Gastrocnemius medialis (tissue), 4 donors: Measurements from ENCODE around the gene CCT3. TPM values are rescaled to one million over a fixed set of nuclear protein-coding genes. Genes with fewer than 3 reads are reported as not detected.
"Not testable (repeated sequence)": the region's sequence is repeated elsewhere in the genome, so short reads cannot be mapped to it uniquely, and the experiment has no call there.

Experiments used
- ATAC-seq, 2 donors: fragments of 150-250 bp; one replicate each; pipeline ENCODE4 v1.9.1; 2016
- DNase-seq, 2 donors: peaks; one replicate each; pipeline ENCODE4 v3.0.0-alpha.2; 2019
- H3K27ac ChIP-seq, 4 donors: fragments of 200-600 bp; sonication (generic); 1 replicate in 1 of 4; 2 replicates in 3 of 4; pipeline ENCODE4 v1.5.1; 2016 to 2018; ENCODE audit warnings: mild to moderate bottlenecking in 2 of 4, moderate library complexity in 1 of 4
- H3K27me3 ChIP-seq, 3 donors: fragments of 200-600 bp; sonication (generic) in 2 of 3; 1 replicate in 1 of 3; 2 replicates in 2 of 3; pipeline versions ENCODE4 v1.5.1 to v1.6.0; 2016 to 2019; ENCODE audit warnings: mild to moderate bottlenecking in 1 of 3, moderate library complexity in 1 of 3
- H3K36me3 ChIP-seq, 2 donors: fragments of 200-600 bp; sonication (generic) in 1 of 2; one replicate each; pipeline ENCODE4 v1.5.1; 2017 to 2018
- H3K4me1 ChIP-seq, 2 donors: fragments of 200-600 bp; sonication (generic) in 1 of 2; one replicate each; pipeline ENCODE4 v1.5.1; 2016 to 2017; ENCODE audit warnings: mild to moderate bottlenecking in 2 of 2
- H3K4me3 ChIP-seq, 4 donors: fragments of 200-600 bp; sonication (generic) in 3 of 4; 1 replicate in 1 of 4; 2 replicates in 3 of 4; pipeline ENCODE4 v1.5.1; 2016 to 2019; ENCODE audit warnings: mild to moderate bottlenecking in 2 of 4
- H3K9me3 ChIP-seq, 3 donors: fragments of 200-600 bp; sonication (generic) in 2 of 3; 1 replicate in 1 of 3; 2 replicates in 2 of 3; pipeline ENCODE4 v1.5.1; 2016 to 2019
- CTCF ChIP-seq, 5 experiments: fragments of 450-650 bp in 3 of 5; fragments of 200-600 bp in 2 of 5; sonication (generic) in 2 of 5; IDR thresholded peaks in 4 of 5; conservative IDR thresholded peaks in 1 of 5; 1 replicate in 4 of 5; 2 replicates in 1 of 5; pipeline ENCODE4 v1.5.1; 2016 to 2019; ENCODE audit warnings: antibody characterized with exemption in 5 of 5, mild to moderate bottlenecking in 3 of 5, moderate library complexity in 3 of 5
- POLR2A ChIP-seq, 2 donors: fragments of 450-650 bp; IDR thresholded peaks; one replicate each; pipeline ENCODE4 v1.6.1; 2017; ENCODE audit warnings: antibody characterized with exemption in 2 of 2, mild to moderate bottlenecking in 2 of 2, moderate library complexity in 2 of 2
- in situ Hi-C, 4 donors: fragments of 200-750 bp; cut with MboI; loops; one replicate each; pipeline versions ENCODE4 v1.15.0 to v1.8.0; 2017; ENCODE audit warnings: low sequenced_read_pairs in 4 of 4
- intact Hi-C: fragments of 100-400 bp; cut with DNase I; formaldehyde crosslinking; loops from one replicate; pipeline ENCODE4 v1.15.1; 2023; ENCODE audit warnings: low total_unique reads
- total RNA-seq, 4 donors: library from RNA; depleted of rRNA; stranded (reverse); fragments of >200 nt; gene quantifications; one replicate each; pipeline versions ENCODE4 v1.1.0 to v1.2.3, GENCODE V29; 2016

Gene CCT3
- total RNA-seq, 4 donors from 2014 or later = 147 to 189 (median 180) TPM

DNA sequence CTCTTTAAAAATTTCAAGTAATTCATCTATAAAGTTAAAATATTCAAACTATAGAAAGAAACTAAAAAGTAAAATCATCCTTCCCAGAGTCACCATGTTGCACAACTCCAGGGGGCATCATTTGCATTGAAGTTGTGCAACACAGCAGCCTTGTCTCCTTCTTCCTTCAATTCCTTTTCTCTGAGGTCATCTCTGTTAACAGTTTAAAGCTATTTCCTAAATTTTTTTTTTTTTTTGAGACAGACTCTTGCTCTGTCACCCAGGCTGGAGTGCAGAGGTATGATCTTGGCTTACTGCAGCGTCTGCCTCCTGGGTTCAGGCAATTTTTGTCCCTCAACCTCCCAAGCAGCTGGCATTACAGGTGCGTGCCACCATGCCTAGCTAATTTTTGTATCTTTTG, 38.1 kb upstream of the CCT3 start:
- peaks cover 0 to 20% (median 0%) of the 10 kb centered on the region in 3 donors for H3K27me3 ChIP-seq
- DNase-seq = no peak
- H3K9me3 ChIP-seq = no peaks in the 10 kb centered on the region
- H3K27ac ChIP-seq = no peak overlapping the region
- no peak for TF ChIP-seq CTCF (IDR thresholded peaks at IDR 0.05 in 4 of 5, conservative IDR thresholded peaks at IDR 0.05 in 1 of 5)
- TF ChIP-seq POLR2A (IDR thresholded peaks at IDR 0.05) = no peak
- no peak overlapping the region for H3K4me3 ChIP-seq
- no peak for ATAC-seq
- in situ Hi-C loops = no loop called here
- no peaks in the 10 kb centered on the region for H3K36me3 ChIP-seq
- H3K4me1 ChIP-seq = no peaks in the 10 kb centered on the region
- intact Hi-C loops = no loop called here

DNA sequence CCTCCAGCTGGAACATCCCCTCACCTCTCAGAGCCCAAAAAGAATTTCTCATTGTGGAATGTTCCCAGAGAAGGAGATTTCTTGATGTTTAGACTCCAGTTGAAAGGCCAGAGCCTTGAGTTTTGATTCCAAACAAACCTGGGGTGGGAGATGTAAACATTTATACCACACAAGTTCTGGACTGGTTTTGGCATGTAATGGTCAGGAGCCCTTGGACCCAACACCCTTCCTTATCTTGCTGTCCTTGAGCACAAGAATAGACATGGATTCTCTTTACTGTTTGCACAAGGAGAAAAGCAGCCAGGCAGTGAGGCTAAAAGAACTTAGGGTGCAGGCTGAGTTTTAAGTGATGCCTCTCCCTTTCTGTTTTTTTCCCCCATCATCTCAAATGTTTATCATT, 35.5 kb upstream of the CCT3 start:
- no peak for TF ChIP-seq CTCF (IDR thresholded peaks at IDR 0.05 in 4 of 5, conservative IDR thresholded peaks at IDR 0.05 in 1 of 5)
- no peak for TF ChIP-seq POLR2A (IDR thresholded peaks at IDR 0.05)
- no peaks in the 10 kb centered on the region for H3K4me1 ChIP-seq
- intact Hi-C loops = no loop called here
- peaks cover 15 to 35% (median 16%) of the 10 kb centered on the region in 3 donors for H3K27me3 ChIP-seq
- H3K9me3 ChIP-seq = no peaks in the 10 kb centered on the region
- ATAC-seq = no peak
- H3K27ac ChIP-seq = no peak overlapping the region
- no peak for DNase-seq
- no peaks in the 10 kb centered on the region for H3K36me3 ChIP-seq
- H3K4me3 ChIP-seq = no peak overlapping the region
- in situ Hi-C loops = no loop called here

- H3K4me1 ChIP-seq = no peaks in the 10 kb centered on the region
- DNase-seq (no peak), ATAC-seq (no peak)
- intact Hi-C loops (no loop called here), in situ Hi-C loops (no loop called here)
- H3K4me3 ChIP-seq = no peak overlapping the region
- H3K9me3 ChIP-seq = no peaks in the 10 kb centered on the region
- no peak overlapping the region for H3K27ac ChIP-seq
- TF ChIP-seq CTCF (IDR thresholded peaks at IDR 0.05 in 4 of 5, conservative IDR thresholded peaks at IDR 0.05 in 1 of 5) = no peak
- no peak for TF ChIP-seq POLR2A (IDR thresholded peaks at IDR 0.05)
- H3K27me3 ChIP-seq = peaks cover 15 to 35% (median 16%) of the 10 kb centered on the region in 3 donors
- H3K36me3 ChIP-seq = no peaks in the 10 kb centered on the region
Observed at GRCh38 chr1:156372876-156373275, 34.8 kb upstream of the CCT3 start.

DNA sequence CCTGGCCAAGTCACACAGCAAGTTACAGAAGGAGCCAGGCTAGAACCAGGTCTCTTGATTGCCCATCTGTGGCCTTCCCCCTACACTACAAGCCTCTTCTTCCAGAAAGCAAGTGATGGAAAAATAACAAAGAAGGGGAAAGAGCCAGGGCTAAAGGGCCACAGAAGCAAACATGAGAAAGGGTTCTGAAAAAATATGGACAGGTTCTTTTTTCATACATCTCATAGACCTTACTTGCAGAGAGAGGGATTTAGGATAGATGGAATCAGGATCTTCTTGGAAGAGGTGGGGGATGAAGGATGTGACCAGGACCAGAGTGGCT, 34.1 kb upstream of the CCT3 start:
- ATAC-seq (no peak), DNase-seq (no peak)
- Histone ChIP-seq H3K9me3 (no peaks in the 10 kb centered on the region), H3K4me1 (no peaks in the 10 kb centered on the region), H3K27ac (no peak overlapping the region), H3K27me3 (peaks cover 15 to 35% (median 16%) of the 10 kb centered on the region in 3 donors), H3K4me3 (no peak overlapping the region), H3K36me3 (no peaks in the 10 kb centered on the region)
- TF ChIP-seq POLR2A (IDR thresholded peaks at IDR 0.05) (no peak), CTCF (IDR thresholded peaks at IDR 0.05 in 4 of 5, conservative IDR thresholded peaks at IDR 0.05 in 1 of 5) (no peak)
- intact Hi-C loops = no loop called here
- in situ Hi-C loops = no loop called here

- no peaks in the 10 kb centered on the region for H3K36me3 ChIP-seq
- no peak for ATAC-seq
- H3K27ac ChIP-seq = no peak overlapping the region
- no peak overlapping the region for H3K4me3 ChIP-seq
- no peaks in the 10 kb centered on the region for H3K4me1 ChIP-seq
- TF ChIP-seq POLR2A (IDR thresholded peaks at IDR 0.05) = no peak
- no peak for TF ChIP-seq CTCF (IDR thresholded peaks at IDR 0.05 in 4 of 5, conservative IDR thresholded peaks at IDR 0.05 in 1 of 5)
- in situ Hi-C loops (no loop called here), intact Hi-C loops (no loop called here)
- H3K9me3 ChIP-seq = no peaks in the 10 kb centered on the region
- DNase-seq = peak in 1 of 2 donors; percentile 29
- peaks cover 15 to 35% (median 16%) of the 10 kb centered on the region in 3 donors for H3K27me3 ChIP-seq
Observed at GRCh38 chr1:156371553-156372264, 33.6 kb upstream of the CCT3 start.

- H3K36me3 ChIP-seq, H3K4me3 ChIP-seq, in situ Hi-C loops, H3K9me3 ChIP-seq, H3K4me1 ChIP-seq, ATAC-seq, DNase-seq, H3K27ac ChIP-seq, intact Hi-C loops: not testable (repeated sequence)
- peaks cover 22 to 33% (median 22%) of the 10 kb centered on the region in 3 donors for H3K27me3 ChIP-seq
Observed at GRCh38 chr1:156369685-156370286, 31.7 kb upstream of the CCT3 start.
